ENCODE data around the gene GATAD1. TPM values are rescaled to one million over a fixed set of nuclear protein-coding genes. Genes with fewer than 3 reads are reported as not detected.
"Not testable (repeated sequence)": the region's sequence is repeated elsewhere in the genome, so short reads cannot be mapped to it uniquely, and the experiment has no call there.

Gene GATAD1
- total RNA-seq, 1 donor from 2014 or later, result 24.0 TPM

- DNase-seq (ENCODE audit: low read depth), result not testable (repeated sequence)
Observed at GRCh38 chr7:92483624-92484023, 36.3 kb downstream of the GATAD1 start.

GRCh38 chr7:92484226-92484625, 36.9 kb downstream of the GATAD1 start:
- DNase-seq (ENCODE audit: low read depth), result not testable (repeated sequence)

- no peak for DNase-seq (ENCODE audit: low read depth)
Observed at GRCh38 chr7:92485267-92485892, 38.1 kb downstream of the GATAD1 start.

DNA sequence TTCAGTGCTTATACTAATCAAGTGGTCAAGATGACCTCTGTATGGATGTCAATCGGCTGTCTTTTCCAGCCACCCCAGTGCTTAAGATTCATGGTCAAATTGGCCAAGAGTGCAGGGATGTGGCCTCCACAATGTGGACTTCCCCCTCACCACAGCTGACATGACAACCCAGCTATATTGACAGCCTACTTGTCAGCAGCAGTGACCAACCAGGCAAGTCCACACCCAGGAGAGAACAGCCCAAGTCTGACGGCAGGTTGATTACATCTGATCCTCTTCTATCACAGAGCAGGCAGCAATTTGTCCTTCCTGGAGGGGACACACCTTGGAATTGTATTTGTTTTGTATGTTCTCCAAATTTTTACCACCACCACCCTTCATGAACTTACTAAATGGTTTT, 38.7 kb downstream of the GATAD1 start:
- DNase-seq (ENCODE audit: low read depth), result no peak

GRCh38 chr7:92487804-92488203, 40.5 kb downstream of the GATAD1 start:
- DNase-seq (ENCODE audit: low read depth), result no peak

DNA sequence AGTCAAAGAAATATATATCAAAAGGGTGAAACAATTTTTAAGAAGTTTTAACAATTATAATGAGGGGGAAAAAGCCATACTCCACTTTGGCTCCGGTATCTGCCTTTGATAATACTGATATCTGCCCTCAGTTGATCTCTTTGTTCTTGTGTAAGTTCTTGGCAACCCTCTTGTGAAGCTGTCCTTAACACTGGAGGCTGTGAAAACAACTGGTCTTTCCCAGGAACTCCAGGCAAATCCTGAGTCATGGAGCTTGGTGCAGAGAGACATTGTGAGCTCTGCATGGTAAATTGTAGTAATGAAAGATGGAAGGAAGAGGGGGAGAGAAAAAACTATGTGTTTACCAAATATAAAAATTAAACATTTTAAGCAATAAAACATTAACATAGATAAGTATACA, 42.4 kb downstream of the GATAD1 start:
- DNase-seq (ENCODE audit: low read depth), result no peak

DNA sequence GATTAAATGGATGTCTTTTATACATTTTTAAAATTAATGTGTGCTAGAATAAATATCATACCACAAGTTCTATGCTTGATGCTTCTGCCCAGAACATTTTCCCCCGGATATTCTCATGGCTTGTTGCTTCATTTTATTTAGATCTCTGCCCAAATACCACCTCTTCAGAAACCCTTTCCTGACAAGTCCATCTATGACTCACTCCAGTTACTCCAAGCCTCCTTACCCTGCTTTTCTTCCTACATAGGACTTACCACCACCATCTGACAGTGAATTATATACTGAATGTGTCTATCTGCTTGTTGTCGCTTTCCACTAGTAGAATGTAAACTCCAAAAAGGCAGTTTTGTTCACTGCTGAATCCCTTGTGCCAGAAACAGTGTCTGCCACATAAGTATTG, 49.6 kb downstream of the GATAD1 start:
- no peak for DNase-seq (ENCODE audit: low read depth)

GRCh38 chr7:92498557-92498956, 51.3 kb downstream of the GATAD1 start:
- no peak for DNase-seq (ENCODE audit: low read depth)

DNA sequence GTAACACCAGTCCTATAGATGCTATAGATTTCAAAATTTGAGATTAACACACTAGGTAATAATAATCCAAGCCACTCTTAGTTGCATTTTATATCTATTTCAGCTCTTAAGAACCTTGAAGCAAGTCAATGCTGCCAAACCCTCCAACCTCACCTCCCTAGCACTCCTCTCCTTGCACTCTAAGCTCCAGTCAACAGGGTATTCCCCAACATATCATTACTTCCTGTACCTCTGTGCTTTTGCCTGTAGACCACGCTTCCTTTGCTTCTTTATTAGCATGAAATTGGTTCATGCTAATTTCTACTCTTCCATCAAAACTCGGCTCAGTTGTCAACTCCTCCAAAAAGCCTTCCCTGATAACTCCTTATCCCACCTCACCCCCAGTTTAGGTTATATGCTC, 56.5 kb downstream of the GATAD1 start:
- no peak for DNase-seq (ENCODE audit: low read depth)

- DNase-seq (ENCODE audit: low read depth), result no peak
Observed at GRCh38 chr7:92504563-92504962, 57.3 kb downstream of the GATAD1 start.

DNA sequence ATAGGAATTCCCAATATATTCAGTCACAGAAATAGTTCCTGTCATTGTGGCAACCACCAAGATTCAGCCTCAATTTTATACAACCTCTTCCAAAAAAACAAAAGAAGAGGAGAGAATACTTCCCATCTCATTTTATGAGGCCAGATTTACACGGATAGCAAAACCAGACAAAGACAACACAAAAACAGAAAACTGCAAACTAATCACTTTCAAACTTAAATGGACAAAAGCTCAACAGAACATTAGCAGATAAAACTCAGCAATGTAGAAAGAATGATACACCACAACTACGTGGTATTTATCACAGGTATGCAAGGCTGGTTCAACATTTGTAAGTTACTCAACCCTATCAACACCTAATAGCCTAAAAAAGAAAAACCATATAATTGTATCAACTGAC, 59.1 kb downstream of the GATAD1 start:
- no peak for DNase-seq (ENCODE audit: low read depth)

DNA sequence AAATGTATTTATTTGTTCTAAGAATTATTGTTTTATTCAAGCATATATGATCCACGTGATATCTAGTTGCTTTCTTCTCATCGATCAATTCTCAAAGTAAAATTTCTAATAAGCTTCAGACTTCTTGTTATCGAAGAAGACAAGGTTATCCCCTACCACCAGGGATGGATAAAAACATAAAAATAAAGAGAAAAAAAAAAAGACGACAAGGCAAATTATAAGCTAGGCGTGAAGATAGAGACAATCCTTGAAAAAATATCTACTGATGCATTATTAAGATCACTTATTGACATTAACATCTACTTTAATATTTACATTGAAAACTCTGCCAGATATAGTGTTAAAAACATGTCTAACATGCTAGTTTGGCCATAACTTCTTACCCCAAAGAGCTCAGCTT, 61.7 kb downstream of the GATAD1 start:
- DNase-seq (ENCODE audit: low read depth), result no peak

Other genes with a start within 250 kb of the GATAD1 start
- 28.3 and 58.1 TPM in 2 replicates for gene KRIT1, start 201.6 kb upstream of the GATAD1 start, total RNA-seq
- 56.4 and 80.2 TPM in 2 replicates for gene ANKIB1, start 201.5 kb upstream of the GATAD1 start, total RNA-seq
- not detected in 2 replicates for gene ERVW-1, start 30.5 kb downstream of the GATAD1 start, total RNA-seq
- gene PEX1, start 81.0 kb downstream of the GATAD1 start, total RNA-seq, result 12.5 and 28.5 TPM in 2 replicates
- gene RBM48, start 81.3 kb downstream of the GATAD1 start, total RNA-seq, result 8.3 and 15.9 TPM in 2 replicates
- 18.1 and 21.2 TPM in 2 replicates for gene FAM133B, start 142.9 kb downstream of the GATAD1 start, total RNA-seq